Liver (tissue), 2 donors: ENCODE results near the gene FKBP1C.

Experiments used
- CTCF ChIP-seq: fragments of 150-350 bp; IDR thresholded peaks from 2 replicates; pipeline ENCODE4 v1.5.1; 2017; ENCODE audit warnings: improper control_type of control experiment, low read depth, low read length; ENCODE audit not compliant: missing input control
- MAX ChIP-seq: IDR thresholded peaks from 2 replicates; pipeline ENCODE4 v1.6.1; 2016; ENCODE audit warnings: antibody characterized with exemption
- REST ChIP-seq: IDR thresholded peaks from 2 replicates; pipeline ENCODE4 v1.6.1; 2016; ENCODE audit warnings: antibody characterized with exemption, mild to moderate bottlenecking
- donor health status: healthy.

- TF ChIP-seq CTCF (no peak), MAX (no peak), REST (no peak)
These were observed 25.1 kb downstream of the FKBP1C start for GRCh38 chr6:63236398-63236817.
